Panc1 (cell line): ENCODE measurements around the gene MPZL1. TPM values are rescaled to one million over a fixed set of nuclear protein-coding genes. Genes with fewer than 3 reads are reported as not detected.

Experiments
- ATAC-seq: fragments of 200-7000 bp; cut with Tn5 transposase; 2 replicates; pipeline ENCODE4 v1.9.1; 2020; ENCODE audit warnings: mild to moderate bottlenecking, moderate library complexity
- BruUV-seq: library from RNA; stranded (reverse); fragments of 400-500 nt; replicated peaks from 2 replicates; lab custom pipeline; 2021; lab: Mats Ljungman, UMichigan
- CTCF ChIA-PET: fragments of 300-600 bp; sonication (Branson Sonifier 250); formaldehyde crosslinking; loops from one replicate; lab custom pipeline; 2022; ENCODE audit warnings: antibody characterized with exemption; lab: Charles Lee
- POLR2A ChIA-PET: fragments of 300-600 bp; sonication (Branson Sonifier 250); formaldehyde crosslinking; loops from one replicate; lab custom pipeline; 2022; ENCODE audit warnings: antibody characterized with exemption; lab: Charles Lee
- DNase-seq: peaks from one replicate; pipeline ENCODE4 v3.0.0-alpha.2; 2010; ENCODE audit warnings: low read depth, low spot score
- H3K27ac ChIP-seq: 2 replicates; pipeline ENCODE4 v1.5.1; 2011; ENCODE audit warnings: mild to moderate bottlenecking, low read length, inconsistent platforms
- H3K27me3 ChIP-seq: fragments of 200-500 bp; sonication (Bioruptor generic); 2 replicates; pipeline ENCODE4 v1.6.0; 2014; ENCODE audit warnings: low read length, inconsistent platforms; ENCODE audit not compliant: control insufficient read depth, insufficient read depth
- H3K36me3 ChIP-seq: fragments of 200-500 bp; sonication (Bioruptor generic); 2 replicates; pipeline ENCODE4 v1.5.1; 2014; ENCODE audit warnings: inconsistent platforms, mild to moderate bottlenecking, low read length, moderate library complexity; ENCODE audit not compliant: control insufficient read depth, insufficient read depth
- H3K4me1 ChIP-seq: 2 replicates; pipeline ENCODE4 v1.5.1; 2011; ENCODE audit warnings: inconsistent platforms, mild to moderate bottlenecking, low read length, moderate library complexity; ENCODE audit not compliant: control insufficient read depth, insufficient read depth
- H3K4me3 ChIP-seq, 2 experiments: 2 replicates each; pipeline ENCODE4 v1.5.1; 2011 to 2012; ENCODE audit warnings: low read depth in 2 of 2, low read length in 2 of 2, mild to moderate bottlenecking in 2 of 2, inconsistent platforms in 1 of 2, moderate library complexity in 1 of 2
- H3K9me3 ChIP-seq: fragments of 200-500 bp; sonication (Bioruptor generic); 2 replicates; pipeline ENCODE4 v1.5.1; 2014; ENCODE audit warnings: low read depth, mild to moderate bottlenecking, inconsistent platforms, low read length, moderate library complexity; ENCODE audit not compliant: control insufficient read depth, insufficient read depth
- POLR2AphosphoS5 ChIP-seq: IDR thresholded peaks from 2 replicates; pipeline ENCODE4 v1.6.1; 2012; ENCODE audit warnings: mild to moderate bottlenecking, low read depth, low read length, moderate library complexity
- SIN3A ChIP-seq: IDR thresholded peaks from 2 replicates; pipeline ENCODE4 v1.6.1; 2012; ENCODE audit warnings: low read depth, mild to moderate bottlenecking, low read length, moderate library complexity, borderline replicate concordance; ENCODE audit not compliant: insufficient read depth
- TCF7L2 ChIP-seq: IDR thresholded peaks from 2 replicates; pipeline ENCODE4 v1.6.1; 2011; ENCODE audit warnings: mild to moderate bottlenecking, low read depth, low read length, inconsistent platforms
- in situ Hi-C: cut with HindIII; loops from 2 replicates; pipeline ENCODE4 v1.10.0; 2016; ENCODE audit warnings: low sequenced_read_pairs, low pct_unique_long_range_greater_than_20kb
- intact Hi-C: fragments of 100-400 bp; cut with micrococcal nuclease; formaldehyde crosslinking; loops from one replicate; pipeline ENCODE4 v1.10.0; 2022; ENCODE audit not compliant: unreplicated experiment
- total RNA-seq: library from RNA; stranded (reverse); gene quantifications from one replicate; pipeline ENCODE4 v1.2.1, GENCODE V29; 2021; ENCODE audit not compliant: unreplicated experiment
- TF ChIP-seq, protein P1 (sequence below), 2 experiments: IDR thresholded peaks; 2 replicates each; pipeline ENCODE4 v1.6.1; 2011 to 2012; ENCODE audit warnings: low read depth in 2 of 2, control low read depth in 1 of 2, low read length in 1 of 2, mild to moderate bottlenecking in 1 of 2, moderate library complexity in 1 of 2; ENCODE audit not compliant: insufficient read depth in 1 of 2
- TF ChIP-seq, protein P2 (sequence below): fragments of 450-650 bp; IDR thresholded peaks from 2 replicates; pipeline ENCODE4 v1.5.1; 2017; ENCODE audit warnings: mild to moderate bottlenecking

MPZL1 gene
- total RNA-seq, 1 experiment from 2014 or later: 72.0 TPM

DNA sequence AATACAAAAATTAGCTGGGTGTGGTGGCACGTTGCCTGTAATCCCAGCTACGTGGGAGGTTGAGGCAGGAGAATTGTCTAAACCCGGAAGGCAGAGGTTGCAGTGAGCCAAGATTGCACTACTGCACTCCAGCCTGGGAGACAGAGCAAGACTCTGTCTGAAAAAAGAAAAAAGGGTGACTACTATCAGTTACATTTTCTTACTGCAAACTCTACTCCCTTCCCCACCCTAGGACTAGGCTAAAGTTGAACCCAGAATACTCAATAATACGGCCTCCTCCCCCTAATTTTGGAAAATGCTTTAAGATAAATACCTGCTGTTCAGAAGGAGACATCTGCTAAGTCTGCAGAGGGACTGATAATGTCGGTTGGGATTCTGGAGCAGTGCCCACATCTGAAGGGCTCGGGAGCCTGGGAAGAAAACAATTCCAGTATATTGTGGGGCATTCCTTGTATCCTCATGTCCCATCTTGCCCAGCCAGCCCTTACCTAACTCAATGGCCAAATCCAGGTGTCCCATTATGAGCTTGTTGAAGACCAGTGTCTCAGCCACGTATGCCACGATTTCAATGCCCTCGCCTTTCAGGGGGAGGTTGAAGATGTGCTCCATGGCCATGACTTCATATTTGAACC is 102.5 kb downstream of the MPZL1 start:
- DNase-seq (no peak), ATAC-seq (no peak)
- H3K4me3 ChIP-seq: no peak overlapping the region
- BruUV-seq: no TSS peak
- no peaks in the 10 kb centered on the region for H3K36me3 ChIP-seq
- no peaks in the 10 kb centered on the region for H3K27me3 ChIP-seq
- CTCF ChIA-PET: no interaction called here
- in situ Hi-C loops: no loop called here
- H3K9me3 ChIP-seq: no peaks in the 10 kb centered on the region
- TF ChIP-seq TCF7L2 (no peak), POLR2AphosphoS5 (no peak), SIN3A (no peak)
- TF ChIP-seq, protein P1, sequence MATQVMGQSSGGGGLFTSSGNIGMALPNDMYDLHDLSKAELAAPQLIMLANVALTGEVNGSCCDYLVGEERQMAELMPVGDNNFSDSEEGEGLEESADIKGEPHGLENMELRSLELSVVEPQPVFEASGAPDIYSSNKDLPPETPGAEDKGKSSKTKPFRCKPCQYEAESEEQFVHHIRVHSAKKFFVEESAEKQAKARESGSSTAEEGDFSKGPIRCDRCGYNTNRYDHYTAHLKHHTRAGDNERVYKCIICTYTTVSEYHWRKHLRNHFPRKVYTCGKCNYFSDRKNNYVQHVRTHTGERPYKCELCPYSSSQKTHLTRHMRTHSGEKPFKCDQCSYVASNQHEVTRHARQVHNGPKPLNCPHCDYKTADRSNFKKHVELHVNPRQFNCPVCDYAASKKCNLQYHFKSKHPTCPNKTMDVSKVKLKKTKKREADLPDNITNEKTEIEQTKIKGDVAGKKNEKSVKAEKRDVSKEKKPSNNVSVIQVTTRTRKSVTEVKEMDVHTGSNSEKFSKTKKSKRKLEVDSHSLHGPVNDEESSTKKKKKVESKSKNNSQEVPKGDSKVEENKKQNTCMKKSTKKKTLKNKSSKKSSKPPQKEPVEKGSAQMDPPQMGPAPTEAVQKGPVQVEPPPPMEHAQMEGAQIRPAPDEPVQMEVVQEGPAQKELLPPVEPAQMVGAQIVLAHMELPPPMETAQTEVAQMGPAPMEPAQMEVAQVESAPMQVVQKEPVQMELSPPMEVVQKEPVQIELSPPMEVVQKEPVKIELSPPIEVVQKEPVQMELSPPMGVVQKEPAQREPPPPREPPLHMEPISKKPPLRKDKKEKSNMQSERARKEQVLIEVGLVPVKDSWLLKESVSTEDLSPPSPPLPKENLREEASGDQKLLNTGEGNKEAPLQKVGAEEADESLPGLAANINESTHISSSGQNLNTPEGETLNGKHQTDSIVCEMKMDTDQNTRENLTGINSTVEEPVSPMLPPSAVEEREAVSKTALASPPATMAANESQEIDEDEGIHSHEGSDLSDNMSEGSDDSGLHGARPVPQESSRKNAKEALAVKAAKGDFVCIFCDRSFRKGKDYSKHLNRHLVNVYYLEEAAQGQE (IDR thresholded peaks at IDR 0.05; ENCODE audit: insufficient read depth in 1 of 2, low read depth in 2 of 2, low read length in 1 of 2): no peak
- TF ChIP-seq, protein P2, sequence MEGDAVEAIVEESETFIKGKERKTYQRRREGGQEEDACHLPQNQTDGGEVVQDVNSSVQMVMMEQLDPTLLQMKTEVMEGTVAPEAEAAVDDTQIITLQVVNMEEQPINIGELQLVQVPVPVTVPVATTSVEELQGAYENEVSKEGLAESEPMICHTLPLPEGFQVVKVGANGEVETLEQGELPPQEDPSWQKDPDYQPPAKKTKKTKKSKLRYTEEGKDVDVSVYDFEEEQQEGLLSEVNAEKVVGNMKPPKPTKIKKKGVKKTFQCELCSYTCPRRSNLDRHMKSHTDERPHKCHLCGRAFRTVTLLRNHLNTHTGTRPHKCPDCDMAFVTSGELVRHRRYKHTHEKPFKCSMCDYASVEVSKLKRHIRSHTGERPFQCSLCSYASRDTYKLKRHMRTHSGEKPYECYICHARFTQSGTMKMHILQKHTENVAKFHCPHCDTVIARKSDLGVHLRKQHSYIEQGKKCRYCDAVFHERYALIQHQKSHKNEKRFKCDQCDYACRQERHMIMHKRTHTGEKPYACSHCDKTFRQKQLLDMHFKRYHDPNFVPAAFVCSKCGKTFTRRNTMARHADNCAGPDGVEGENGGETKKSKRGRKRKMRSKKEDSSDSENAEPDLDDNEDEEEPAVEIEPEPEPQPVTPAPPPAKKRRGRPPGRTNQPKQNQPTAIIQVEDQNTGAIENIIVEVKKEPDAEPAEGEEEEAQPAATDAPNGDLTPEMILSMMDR: no peak
- H3K4me1 ChIP-seq: peaks cover 4% of the 10 kb centered on the region; the same call in 1 of the 2 replicates
- POLR2A ChIA-PET: no interaction called here
- intact Hi-C loops: no loop called here
- H3K27ac ChIP-seq: no peak overlapping the region

DNA sequence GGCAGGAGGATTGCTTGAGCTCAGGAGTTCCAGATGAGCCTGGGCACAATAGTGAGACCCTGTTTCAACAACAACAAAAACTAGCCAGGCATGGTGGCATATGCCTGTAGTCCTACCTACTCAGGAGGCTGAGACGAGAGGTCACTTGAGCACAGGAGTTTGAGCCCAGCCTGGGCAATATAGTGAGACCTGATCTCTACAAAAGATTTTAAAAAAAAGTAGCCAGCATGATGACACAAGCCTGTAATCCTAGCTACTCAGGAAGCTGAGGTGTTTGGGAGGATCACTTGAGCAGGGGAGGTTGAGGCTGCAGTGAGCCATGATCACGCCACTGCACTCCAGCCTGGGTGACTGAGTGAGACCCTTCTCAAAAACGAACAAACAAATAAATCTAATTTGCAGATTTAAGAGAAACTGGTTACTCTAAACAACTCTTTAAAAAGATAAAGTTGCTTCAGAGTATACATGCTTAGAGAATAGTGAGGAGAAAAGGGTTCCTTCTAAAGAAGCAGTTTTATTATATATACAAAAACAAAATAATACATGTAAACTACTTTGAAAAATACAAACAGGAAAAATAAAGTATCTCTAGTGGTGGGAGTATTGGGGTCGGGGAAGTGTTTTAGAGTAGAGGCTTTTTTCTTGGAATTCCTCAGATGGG is 103.8 kb downstream of the MPZL1 start:
- Histone ChIP-seq H3K27me3 (no peaks in the 10 kb centered on the region), H3K4me1 (peaks cover 4% of the 10 kb centered on the region; the same call in 1 of the 2 replicates), H3K9me3 (no peaks in the 10 kb centered on the region), H3K36me3 (no peaks in the 10 kb centered on the region), H3K27ac (no peak overlapping the region), H3K4me3 (no peak overlapping the region)
- intact Hi-C loops (no loop called here), in situ Hi-C loops (no loop called here)
- TF ChIP-seq, protein P1 (IDR thresholded peaks at IDR 0.05; ENCODE audit: insufficient read depth in 1 of 2, low read depth in 2 of 2, low read length in 1 of 2): no peak
- TF ChIP-seq, protein P2: no peak
- TF ChIP-seq POLR2AphosphoS5: no peak
- no peak for TF ChIP-seq TCF7L2
- TF ChIP-seq SIN3A: no peak
- ATAC-seq (no peak), DNase-seq (no peak)
- ChIA-PET POLR2A (no interaction called here), CTCF (no interaction called here)
- no TSS peak for BruUV-seq
